Measurements from ENCODE around the gene TRAF7.

DNA sequence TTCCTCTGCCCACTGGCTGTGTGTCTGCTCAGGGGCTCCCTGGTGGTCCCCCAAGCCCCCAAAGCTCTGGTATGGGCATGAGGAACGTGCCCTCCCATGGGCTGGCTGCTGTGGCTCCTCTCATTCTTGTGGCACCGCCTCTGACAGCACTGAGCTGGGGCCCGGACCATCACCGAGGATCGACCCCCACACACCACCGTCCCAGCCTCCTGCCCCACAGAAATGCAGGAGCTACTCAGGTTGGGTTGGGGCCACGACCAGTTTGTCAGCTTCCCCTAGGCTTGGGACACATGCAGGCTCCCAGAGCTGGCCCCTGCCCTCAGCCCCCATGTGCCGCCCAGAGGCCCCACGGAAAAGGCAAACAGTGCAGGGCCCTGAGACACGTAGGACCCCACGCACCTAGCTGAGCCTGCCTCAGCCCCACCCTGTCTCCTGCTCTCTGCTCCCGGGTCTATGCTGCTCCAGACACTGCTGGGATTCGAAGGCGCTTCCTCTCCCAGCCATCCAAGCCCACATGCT lies 44.1 kb downstream of the TRAF7 start:
- TF ChIP-seq, protein P1, sequence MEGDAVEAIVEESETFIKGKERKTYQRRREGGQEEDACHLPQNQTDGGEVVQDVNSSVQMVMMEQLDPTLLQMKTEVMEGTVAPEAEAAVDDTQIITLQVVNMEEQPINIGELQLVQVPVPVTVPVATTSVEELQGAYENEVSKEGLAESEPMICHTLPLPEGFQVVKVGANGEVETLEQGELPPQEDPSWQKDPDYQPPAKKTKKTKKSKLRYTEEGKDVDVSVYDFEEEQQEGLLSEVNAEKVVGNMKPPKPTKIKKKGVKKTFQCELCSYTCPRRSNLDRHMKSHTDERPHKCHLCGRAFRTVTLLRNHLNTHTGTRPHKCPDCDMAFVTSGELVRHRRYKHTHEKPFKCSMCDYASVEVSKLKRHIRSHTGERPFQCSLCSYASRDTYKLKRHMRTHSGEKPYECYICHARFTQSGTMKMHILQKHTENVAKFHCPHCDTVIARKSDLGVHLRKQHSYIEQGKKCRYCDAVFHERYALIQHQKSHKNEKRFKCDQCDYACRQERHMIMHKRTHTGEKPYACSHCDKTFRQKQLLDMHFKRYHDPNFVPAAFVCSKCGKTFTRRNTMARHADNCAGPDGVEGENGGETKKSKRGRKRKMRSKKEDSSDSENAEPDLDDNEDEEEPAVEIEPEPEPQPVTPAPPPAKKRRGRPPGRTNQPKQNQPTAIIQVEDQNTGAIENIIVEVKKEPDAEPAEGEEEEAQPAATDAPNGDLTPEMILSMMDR (IDR thresholded peaks at IDR 0.05; ENCODE audit: low read depth, low read length) = no peak
- TF ChIP-seq EZH2phosphoT487 (IDR thresholded peaks at IDR 0.05; ENCODE audit: low read depth) = no peak

All from OCI-LY3 (cell line).